Activated naive CD4-positive, alpha-beta T cell treated with anti-CD3 and anti-CD28 coated beads, Interleukin-2, amount 50 U/mL, for 24 hours (primary cell): ENCODE results near the gene RTP4.
"Not testable (repeated sequence)": the region's sequence is repeated elsewhere in the genome, so short reads cannot be mapped to it uniquely, and the experiment has no call there.

Experiments
- H3K27ac Mint-ChIP-seq: one replicate; pipeline ENCODE4 v1.8.0; 2021; ENCODE audit warnings: mild to moderate bottlenecking, mixed read lengths
- H3K27me3 Mint-ChIP-seq: one replicate; pipeline ENCODE4 v1.8.0; 2021; ENCODE audit warnings: mixed read lengths
- H3K36me3 Mint-ChIP-seq: one replicate; pipeline ENCODE4 v1.8.0; 2021; ENCODE audit warnings: mixed read lengths
- H3K4me1 Mint-ChIP-seq: one replicate; pipeline ENCODE4 v1.8.0; 2021; ENCODE audit warnings: mixed read lengths
- H3K4me3 Mint-ChIP-seq: one replicate; pipeline ENCODE4 v1.8.0; 2021; ENCODE audit warnings: mild to moderate bottlenecking, mixed read lengths
- H3K9me3 Mint-ChIP-seq: one replicate; pipeline ENCODE4 v1.8.0; 2021; ENCODE audit warnings: mixed read lengths

Gene RTP4

GRCh38 chr3:187401856-187402255 lies 33.7 kb downstream of the RTP4 start:
- no peaks in the 10 kb centered on the region for H3K36me3 Mint-ChIP-seq
- H3K27me3 Mint-ChIP-seq, result peaks cover 14% of the 10 kb centered on the region
- no peak overlapping the region for H3K4me3 Mint-ChIP-seq
- no peaks in the 10 kb centered on the region for H3K9me3 Mint-ChIP-seq
- no peaks in the 10 kb centered on the region for H3K4me1 Mint-ChIP-seq
- no peak overlapping the region for H3K27ac Mint-ChIP-seq

DNA sequence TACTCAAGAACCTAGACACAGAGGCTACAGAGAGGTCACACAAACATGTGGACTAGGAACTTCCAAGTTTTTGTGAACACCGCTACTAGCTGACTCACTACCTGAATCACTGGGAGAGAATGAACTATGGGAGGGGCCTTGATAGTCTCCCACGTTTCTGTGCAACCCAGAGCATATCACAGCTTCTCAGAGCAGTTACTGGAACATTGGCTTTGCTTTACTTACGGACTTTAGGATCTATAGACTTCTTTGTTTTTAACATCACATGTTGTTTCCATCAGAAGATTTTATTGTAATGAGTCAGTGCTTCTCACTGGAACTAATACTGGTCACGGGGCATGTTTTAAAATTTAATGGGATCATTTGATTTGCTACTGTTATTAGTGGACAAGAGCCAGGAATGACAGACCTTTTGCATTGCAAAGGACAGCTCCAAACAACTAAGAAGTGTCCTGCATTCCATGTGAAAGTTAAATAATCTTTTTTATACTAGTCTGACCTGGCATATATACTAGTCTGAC lies 35.6 kb downstream of the RTP4 start:
- Mint-ChIP-seq H3K9me3 (no peaks in the 10 kb centered on the region), H3K4me3 (no peak overlapping the region), H3K27ac (no peak overlapping the region), H3K36me3 (no peaks in the 10 kb centered on the region), H3K27me3 (peaks cover 14% of the 10 kb centered on the region), H3K4me1 (no peaks in the 10 kb centered on the region)

DNA sequence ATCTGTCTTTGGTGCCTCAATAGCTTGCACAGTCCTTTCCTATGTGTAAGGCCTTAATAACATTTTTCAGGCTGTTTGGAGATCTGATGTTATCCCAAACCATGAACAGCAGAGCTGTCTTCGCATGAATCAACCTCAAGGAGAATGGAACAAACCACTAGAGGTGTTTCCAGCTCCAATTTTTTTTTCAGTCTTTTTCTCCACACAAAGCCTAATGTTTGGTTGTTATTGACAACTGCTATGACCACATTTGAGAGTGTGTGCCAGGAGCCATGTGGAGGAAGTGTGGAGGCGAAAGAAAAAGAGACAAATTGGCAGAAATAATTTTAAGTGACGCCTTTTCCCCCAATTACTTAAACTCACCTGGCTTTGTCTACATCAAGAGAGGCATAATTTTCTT lies 38.7 kb downstream of the RTP4 start:
- Mint-ChIP-seq H3K36me3 (peaks cover 1% of the 10 kb centered on the region), H3K4me1 (no peaks in the 10 kb centered on the region), H3K4me3 (no peak overlapping the region), H3K27me3 (peaks cover 19% of the 10 kb centered on the region), H3K27ac (no peak overlapping the region), H3K9me3 (no peaks in the 10 kb centered on the region)

DNA sequence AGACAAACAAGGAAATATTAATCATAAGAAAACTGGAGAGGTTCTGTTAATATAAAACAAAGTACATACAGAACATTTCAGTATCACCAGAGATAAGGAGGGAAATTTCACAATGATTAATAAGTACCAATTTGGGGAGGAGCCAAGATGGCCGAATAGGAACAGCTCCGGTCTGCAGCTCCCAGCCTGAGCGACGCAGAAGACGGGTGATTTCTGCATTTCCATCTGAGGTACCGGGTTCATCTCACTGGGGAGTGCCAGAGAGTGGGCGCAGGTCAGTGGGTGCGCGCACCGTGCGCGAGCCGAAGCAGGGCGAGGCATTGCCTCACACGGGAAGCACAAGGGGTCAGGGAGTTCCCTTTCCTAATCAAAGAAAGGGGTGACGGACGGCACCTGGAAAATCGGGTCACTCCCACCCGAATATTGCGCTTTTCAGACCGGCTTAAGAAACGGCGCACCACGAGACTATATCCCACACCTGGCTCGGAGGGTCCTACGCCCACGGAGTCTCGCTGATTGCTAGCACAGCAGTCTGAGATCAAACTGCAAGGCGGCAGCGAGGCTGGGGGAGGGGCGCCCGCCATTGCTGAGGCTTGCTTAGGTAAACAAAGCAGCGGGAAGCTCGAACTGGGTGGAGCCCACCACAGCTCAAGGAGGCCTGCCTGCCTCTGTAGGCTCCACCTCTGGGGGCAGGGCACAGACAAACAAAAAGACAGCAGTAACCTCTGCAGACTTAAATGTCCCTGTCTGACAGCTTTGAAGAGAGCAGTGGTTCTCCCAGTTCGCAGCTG lies 44.0 kb downstream of the RTP4 start:
- peaks cover 17% of the 10 kb centered on the region for H3K27me3 Mint-ChIP-seq
- H3K4me3 Mint-ChIP-seq, H3K4me1 Mint-ChIP-seq, H3K36me3 Mint-ChIP-seq, H3K9me3 Mint-ChIP-seq, H3K27ac Mint-ChIP-seq: not testable (repeated sequence)
